GM12878 (cell line): ENCODE data around the gene ERC2. TPM values are rescaled to one million over a fixed set of nuclear protein-coding genes. Genes with fewer than 3 reads are reported as not detected.

Experiments used
- ATAC-seq: fragments of 200-7000 bp; cut with Tn5 transposase; 3 replicates; pipeline ENCODE4 v1.9.1; 2020; ENCODE audit warnings: mild to moderate bottlenecking, moderate library complexity
- BruUV-seq: library from RNA; stranded (reverse); fragments of 400-500 nt; replicated peaks from 2 replicates; lab custom pipeline; 2021; lab: Mats Ljungman, UMichigan
- CTCF ChIA-PET: fragments of 300-600 bp; sonication (Branson Sonifier 250); formaldehyde crosslinking; extraction: SDS; loops from one replicate; lab custom pipeline; 2021; ENCODE audit warnings: inconsistent platforms; lab: Yijun Ruan, JAX
- POLR2A ChIA-PET: fragments of 350-600 bp; formaldehyde crosslinking; extraction: SDS; loops from one replicate; lab custom pipeline; 2021; ENCODE audit warnings: inconsistent platforms; lab: Charles Lee
- RAD21 ChIA-PET: fragments of 300-600 bp; sonication (Branson Sonifier 250); formaldehyde crosslinking; loops from one replicate; lab custom pipeline; 2023; ENCODE audit warnings: antibody characterized with exemption; ENCODE audit not compliant: unreplicated experiment; lab: Charles Lee
- SMC1A ChIA-PET: fragments of 300-600 bp; sonication (Branson Sonifier 250); formaldehyde crosslinking; loops from one replicate; lab custom pipeline; 2023; ENCODE audit not compliant: unreplicated experiment, uncharacterized antibody; lab: Charles Lee
- DNase-seq: peaks from one replicate; pipeline ENCODE4 v3.0.0-alpha.2; 2011; ENCODE audit warnings: low read depth, low spot score
- FAIRE-seq: peaks from 3 replicates; lab custom pipeline; 2011; peaks lifted over from hg19 to GRCh38; lab: Jason Lieb, UNC
- H2AFZ ChIP-seq: 2 replicates; pipeline ENCODE4 v1.6.0; 2011; ENCODE audit warnings: low read depth, low read length, control low read depth; ENCODE audit not compliant: control insufficient read depth
- H3K27ac ChIP-seq: 2 replicates; pipeline ENCODE4 v1.5.1; 2011; ENCODE audit warnings: control low read depth; ENCODE audit not compliant: control insufficient read depth, insufficient read depth
- H3K27me3 ChIP-seq, 2 experiments: replicated peaks in 1 of 2; 2 replicates each; pipeline versions ENCODE4 v1.6.0 to v1.6.1; 2011; ENCODE audit warnings: low read length in 1 of 2; ENCODE audit not compliant: control insufficient read depth in 2 of 2, insufficient read depth in 2 of 2
- H3K36me3 ChIP-seq, 2 experiments: 2 replicates each; pipeline ENCODE4 v1.5.1; 2011; ENCODE audit warnings: low read length in 1 of 2; ENCODE audit not compliant: control insufficient read depth in 2 of 2, insufficient read depth in 2 of 2
- H3K4me1 ChIP-seq: 2 replicates; pipeline ENCODE4 v1.6.1; 2011; ENCODE audit warnings: mild to moderate bottlenecking, low read length, moderate library complexity, mixed read lengths; ENCODE audit not compliant: control insufficient read depth, insufficient read depth
- H3K4me2 ChIP-seq: 2 replicates; pipeline ENCODE4 v1.6.0; 2011; ENCODE audit warnings: control low read depth; ENCODE audit not compliant: control insufficient read depth, insufficient read depth
- H3K4me3 ChIP-seq: fragments of 200-600 bp; sonication (generic); 2 replicates; pipeline ENCODE4 v1.5.1; 2016
- H3K79me2 ChIP-seq: 2 replicates; pipeline ENCODE4 v1.6.0; 2011; ENCODE audit warnings: low read length; ENCODE audit not compliant: control insufficient read depth, insufficient read depth
- H3K9ac ChIP-seq: 2 replicates; pipeline ENCODE4 v1.8.0; 2011; ENCODE audit warnings: low read length, control low read depth, mixed read lengths; ENCODE audit not compliant: control insufficient read depth, insufficient read depth
- H3K9me3 ChIP-seq: replicated peaks from 3 replicates; pipeline ENCODE4 v1.5.1; 2011; ENCODE audit warnings: mild to moderate bottlenecking, low read length; ENCODE audit not compliant: control insufficient read depth, insufficient read depth
- H4K20me1 ChIP-seq: 2 replicates; pipeline ENCODE4 v1.6.0; 2011; ENCODE audit not compliant: control insufficient read depth, insufficient read depth
- CUX1 ChIP-seq: IDR thresholded peaks from 2 replicates; pipeline ENCODE4 v1.6.1; 2012; ENCODE audit warnings: improper control_type of control experiment, low read depth, low read length; ENCODE audit not compliant: insufficient replicate concordance
- MTA2 ChIP-seq: fragments of 450-650 bp; IDR thresholded peaks from 2 replicates; pipeline ENCODE4 v1.6.1; 2016; ENCODE audit warnings: low read depth, mild to moderate bottlenecking, moderate library complexity
- NFIC ChIP-seq: IDR thresholded peaks from 2 replicates; pipeline ENCODE4 v1.6.1; 2012; ENCODE audit warnings: low read depth, mild to moderate bottlenecking, inconsistent platforms, low read length, moderate library complexity
- NRF1 ChIP-seq: conservative IDR thresholded peaks from 2 replicates; pipeline ENCODE4 v1.6.1; 2011; ENCODE audit warnings: mild to moderate bottlenecking, low read depth, low read length, improper control_type of control experiment
- POLR2A ChIP-seq: IDR thresholded peaks from 2 replicates; pipeline ENCODE4 v1.6.1; 2011; ENCODE audit warnings: low read depth, mild to moderate bottlenecking, low read length
- RCOR1 ChIP-seq: conservative IDR thresholded peaks from 2 replicates; pipeline ENCODE4 v1.6.1; 2012; ENCODE audit warnings: low read depth, low read length, improper control_type of control experiment
- SRF ChIP-seq, 2 experiments: IDR thresholded peaks; 2 replicates each; pipeline ENCODE4 v1.6.1; 2011; ENCODE audit warnings: low read depth in 2 of 2, low read length in 2 of 2, mild to moderate bottlenecking in 1 of 2, moderate library complexity in 1 of 2
- TAF1 ChIP-seq: IDR thresholded peaks from 2 replicates; pipeline ENCODE4 v1.6.1; 2011; ENCODE audit warnings: mild to moderate bottlenecking, low read depth, low read length, borderline replicate concordance
- TARDBP ChIP-seq: IDR thresholded peaks from 2 replicates; pipeline ENCODE4 v1.6.1; 2016; ENCODE audit warnings: borderline replicate concordance
- WGBS: methylation state at CpG from one replicate; pipeline ENCODE4 v1.1.6; 2016; ENCODE audit warnings: low lambda C conversion rate; ENCODE audit not compliant: insufficient replicate concordance, insufficient coverage; ENCODE audit errors: missing lambda C conversion rate; 5-methylcytosine and 5-hydroxymethylcytosine counted together
- in situ Hi-C: fragments of 300-500 bp; cut with MboI; formaldehyde crosslinking; loops from 9 replicates; pipeline ENCODE4 v1.14.3; 2018; ENCODE audit warnings: mixed read lengths
- intact Hi-C: fragments of 100-400 bp; cut with micrococcal nuclease; formaldehyde crosslinking; loops from one replicate; pipeline ENCODE4 v1.14.2; 2022; ENCODE audit not compliant: unreplicated experiment
- polyA plus RNA-seq, 11 experiments: library from polyadenylated mRNA; depleted of rRNA in 4 of 11; unstranded in 6 of 11; stranded (reverse) in 5 of 11; fragments of >200 nt; fragmentation: Nextera tagmentation in 4 of 11; fragmentation: Illumina TruSeq in 1 of 11; extraction: Ambion mirVana in 4 of 11; extraction: Trizol in 1 of 11; gene quantifications; 1 replicate in 1 of 11; 2 replicates in 10 of 11; pipeline versions ENCODE4 v1.2.1 to v1.2.3, GENCODE V29; 2011 to 2016; ENCODE audit warnings: inconsistent platforms in 2 of 11, missing spikeins in 2 of 11, low read depth in 1 of 11
- total RNA-seq, 4 experiments: library from RNA; depleted of rRNA in 3 of 4; stranded (reverse); fragments of >200 nt in 3 of 4; fragmentation: Illumina TruSeq in 1 of 4; extraction: Trizol in 1 of 4; gene quantifications; 2 replicates each; pipeline versions ENCODE4 v1.2.1 to v1.2.3, GENCODE V29; 2013 to 2021
- TF ChIP-seq, protein P1 (sequence below): fragments of 450-650 bp; IDR thresholded peaks from 2 replicates; pipeline ENCODE4 v1.6.1; 2016; ENCODE audit warnings: mild to moderate bottlenecking

ERC2 gene
- total and polyA plus RNA-seq, 10 of the 15 experiments (the other 5 are each of a cell fraction or from before 2014, with no cell fraction given) = 0.06 to 1.4 (median 0.12) TPM; not detected in 3

DNA sequence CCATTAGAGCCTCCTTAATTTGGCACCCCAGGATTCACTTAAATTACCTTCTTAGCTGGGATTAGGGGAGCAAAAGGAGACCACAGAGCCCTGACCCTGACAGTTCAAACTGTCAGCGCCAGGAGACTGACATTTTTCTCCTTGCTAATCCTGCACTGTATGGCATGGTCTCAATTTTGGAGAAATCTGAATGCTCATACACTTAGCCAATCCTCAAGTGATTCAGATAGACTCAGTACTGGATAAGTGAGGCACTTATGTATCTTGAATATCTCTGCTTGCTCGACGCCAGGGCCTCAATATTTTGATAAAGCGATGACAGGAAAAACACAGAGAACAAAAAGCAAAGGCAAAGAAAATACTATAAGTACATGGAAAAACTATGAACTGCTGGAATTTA is 605.2 kb downstream of the ERC2 start:
- no peaks in the 10 kb centered on the region for H4K20me1 ChIP-seq
- no peak for TF ChIP-seq SRF (IDR thresholded peaks at IDR 0.05; ENCODE audit: low read depth in 2 of 2, low read length in 2 of 2)
- TF ChIP-seq NFIC = no peak
- no peak for TF ChIP-seq MTA2
- no peak for TF ChIP-seq NRF1
- TF ChIP-seq, protein P1, sequence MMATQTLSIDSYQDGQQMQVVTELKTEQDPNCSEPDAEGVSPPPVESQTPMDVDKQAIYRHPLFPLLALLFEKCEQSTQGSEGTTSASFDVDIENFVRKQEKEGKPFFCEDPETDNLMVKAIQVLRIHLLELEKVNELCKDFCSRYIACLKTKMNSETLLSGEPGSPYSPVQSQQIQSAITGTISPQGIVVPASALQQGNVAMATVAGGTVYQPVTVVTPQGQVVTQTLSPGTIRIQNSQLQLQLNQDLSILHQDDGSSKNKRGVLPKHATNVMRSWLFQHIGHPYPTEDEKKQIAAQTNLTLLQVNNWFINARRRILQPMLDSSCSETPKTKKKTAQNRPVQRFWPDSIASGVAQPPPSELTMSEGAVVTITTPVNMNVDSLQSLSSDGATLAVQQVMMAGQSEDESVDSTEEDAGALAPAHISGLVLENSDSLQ = no peak
- TF ChIP-seq CUX1 = no peak
- TF ChIP-seq TAF1 = no peak
- TF ChIP-seq TARDBP = no peak
- TF ChIP-seq RCOR1 = no peak
- TF ChIP-seq POLR2A = no peak
- in situ Hi-C loops = no loop called here
- no TSS peak for BruUV-seq
- H3K79me2 ChIP-seq = no peaks in the 10 kb centered on the region
- ChIA-PET POLR2A (no interaction called here), CTCF (no interaction called here), RAD21 (no interaction called here), SMC1A (no interaction called here)
- no peak overlapping the region for H3K4me2 ChIP-seq
- no peaks in the 10 kb centered on the region for H3K36me3 ChIP-seq
- H3K9ac ChIP-seq = no peak overlapping the region
- DNase-seq = no peak
- ATAC-seq = no peak
- no peak overlapping the region for H3K27ac ChIP-seq
- intact Hi-C loops = no loop called here
- WGBS = 32% methylated on average over 4 of the region's 4 CpGs
- H2AFZ ChIP-seq = no peak overlapping the region
- no peaks in the 10 kb centered on the region; a peak in 1 of 4 replicates for H3K27me3 ChIP-seq
- H3K4me3 ChIP-seq = no peak overlapping the region
- H3K9me3 ChIP-seq = no peaks in the 10 kb centered on the region; the same call in 2 of the 3 replicates
- no peaks in the 10 kb centered on the region for H3K4me1 ChIP-seq
- no peak for FAIRE-seq
